SK-N-MC (cell line): ENCODE data around the gene MARCHF2.

Experiments
- DNase-seq: peaks from one replicate; pipeline ENCODE4 v3.0.0-alpha.2; 2011; ENCODE audit warnings: low read depth, low spot score
- H3K27ac ChIP-seq: fragments of 200-600 bp; sonication (generic); 2 replicates; pipeline ENCODE4 v1.5.1; 2016; ENCODE audit warnings: mixed run types
- H3K36me3 ChIP-seq: fragments of 200-600 bp; sonication (generic); 2 replicates; pipeline ENCODE4 v1.6.1; 2017; ENCODE audit warnings: antibody characterized with exemption, low read length, mixed read lengths; ENCODE audit not compliant: insufficient read depth
- H3K4me3 ChIP-seq: fragments of 200-600 bp; sonication (generic); 2 replicates; pipeline ENCODE4 v1.5.1; 2016
- H3K9ac ChIP-seq: fragments of 200-600 bp; sonication (generic); 2 replicates; pipeline ENCODE4 v1.8.0; 2017; ENCODE audit warnings: mixed run types, mixed read lengths; ENCODE audit not compliant: insufficient read length
- H3K9me3 ChIP-seq: fragments of 200-600 bp; sonication (generic); 2 replicates; pipeline ENCODE4 v1.6.1; 2017; ENCODE audit warnings: low read depth, mild to moderate bottlenecking, antibody characterized with exemption, low read length, moderate library complexity, mixed read lengths
- EZH2 ChIP-seq: fragments of 200-600 bp; sonication (generic); IDR thresholded peaks from one replicate; pipeline ENCODE4 v1.6.1; 2017; ENCODE audit warnings: antibody characterized with exemption
- FOXP2 ChIP-seq: optimal IDR thresholded peaks from 2 replicates; pipeline ENCODE3; 2011; ENCODE audit warnings: mild to moderate bottlenecking, moderate library complexity; ENCODE audit not compliant: insufficient read depth; ENCODE audit errors: extremely low read length, control extremely low read depth
- POLR2AphosphoS5 ChIP-seq: IDR thresholded peaks from 2 replicates; pipeline ENCODE4 v1.6.1; 2012; ENCODE audit warnings: mild to moderate bottlenecking, low read depth, low read length, borderline replicate concordance

Gene MARCHF2

DNA sequence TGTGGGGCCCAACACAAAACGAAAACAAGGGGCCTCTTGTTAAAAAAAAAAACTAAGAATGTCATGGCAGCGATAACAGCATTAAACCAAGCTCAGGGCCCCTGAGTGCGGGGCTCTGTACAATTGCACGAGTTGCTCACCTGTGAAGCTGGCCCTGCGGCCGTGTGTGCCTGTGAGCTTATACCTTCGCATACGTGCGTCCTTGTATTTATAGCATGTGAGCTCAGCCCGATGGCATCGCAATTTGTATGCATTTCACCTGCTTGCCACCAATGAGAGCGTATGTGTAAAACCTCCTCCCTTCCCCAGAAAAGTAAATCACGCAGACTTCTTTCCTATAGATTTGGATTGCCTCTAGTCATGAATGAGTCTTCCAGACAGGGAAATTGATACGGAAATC, 48.8 kb downstream of the MARCHF2 start:
- Histone ChIP-seq H3K4me3 (0 out of 2 replicates have a peak overlapping the region, but pooled peaks have one; percentile 11), H3K9ac (no peak overlapping the region), H3K9me3 (no peaks in the 10 kb centered on the region), H3K27ac (peak overlapping the region; percentile 85), H3K36me3 (peaks cover 98% of the 10 kb centered on the region)
- TF ChIP-seq FOXP2 (no peak), POLR2AphosphoS5 (0 out of 2 replicates have a peak, but pooled peaks have one; percentile 33)
- DNase-seq, result no peak

DNA sequence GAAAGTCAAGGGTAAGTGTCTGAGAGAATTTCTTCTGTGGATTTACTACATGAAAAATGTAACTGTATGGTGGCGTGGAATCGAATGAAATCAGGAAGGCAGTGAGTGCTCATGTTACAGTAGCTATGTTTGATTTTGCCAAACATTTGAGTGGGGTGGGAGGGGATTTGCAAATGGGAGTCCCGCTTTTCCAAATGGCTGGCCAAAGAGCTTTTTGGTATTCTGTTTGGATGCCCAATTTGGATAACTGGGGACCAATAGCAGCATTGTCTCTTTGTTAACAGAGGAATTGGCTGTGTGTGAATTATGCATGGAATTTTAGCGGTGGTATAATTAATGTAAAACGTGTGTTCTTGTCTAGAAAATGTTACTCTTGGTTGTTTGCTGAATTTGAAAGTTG, 49.5 kb downstream of the MARCHF2 start:
- no peak for DNase-seq

DNA sequence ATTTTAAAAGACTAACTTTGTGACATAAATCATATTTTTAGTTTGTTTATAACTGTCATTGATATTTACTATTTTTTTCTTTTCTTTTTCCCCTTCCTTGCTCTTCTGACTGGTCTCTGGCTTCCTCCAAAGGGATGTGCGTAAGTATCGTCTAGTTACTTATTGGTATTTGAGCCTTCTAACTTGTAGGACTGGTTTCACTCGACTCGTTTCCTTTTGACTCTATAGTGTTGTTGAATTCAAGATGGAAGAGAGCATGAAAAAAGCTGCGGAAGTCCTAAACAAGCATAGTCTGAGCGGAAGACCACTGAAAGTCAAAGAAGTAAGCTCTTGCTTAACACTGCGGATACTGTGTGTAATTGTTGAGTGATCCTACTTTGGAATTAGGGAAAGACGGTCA, 50.3 kb downstream of the MARCHF2 start:
- Histone ChIP-seq H3K9me3 (no peaks in the 10 kb centered on the region), H3K9ac (no peak overlapping the region), H3K27ac (peak overlapping the region; percentile 85; the same call in 1 of the 2 replicates), H3K4me3 (no peak overlapping the region), H3K36me3 (peaks cover 98% of the 10 kb centered on the region)
- DNase-seq, result no peak
- TF ChIP-seq POLR2AphosphoS5 (no peak), EZH2 (no peak), FOXP2 (no peak)

More for the DNA sequence above, 49.5 kb downstream of the MARCHF2 start:
- Histone ChIP-seq H3K36me3 (peaks cover 98% of the 10 kb centered on the region), H3K27ac (peak overlapping the region; percentile 85), H3K9me3 (no peaks in the 10 kb centered on the region), H3K9ac (no peak overlapping the region), H3K4me3 (no peak overlapping the region)
- TF ChIP-seq EZH2 (no peak), POLR2AphosphoS5 (no peak), FOXP2 (no peak)

DNA sequence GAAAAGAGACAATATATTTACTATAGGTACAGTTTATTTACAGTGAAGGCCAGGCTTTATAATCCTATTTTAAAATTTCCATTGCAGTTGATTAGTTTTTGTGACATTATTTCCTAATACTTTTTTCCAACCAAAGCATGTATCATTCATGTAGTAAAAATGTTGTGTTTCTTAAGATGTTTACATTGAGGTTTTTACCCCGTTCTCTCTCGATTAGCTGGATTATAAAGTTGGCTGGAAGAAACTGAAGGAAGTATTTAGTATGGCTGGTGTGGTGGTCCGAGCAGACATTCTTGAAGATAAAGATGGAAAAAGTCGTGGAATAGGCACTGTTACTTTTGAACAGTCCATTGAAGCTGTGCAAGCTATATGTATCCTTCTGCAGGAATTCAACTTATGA, 52.9 kb downstream of the MARCHF2 start:
- peaks cover 99% of the 10 kb centered on the region for H3K36me3 ChIP-seq
- peak overlapping the region; percentile 82 for H3K27ac ChIP-seq
- H3K9me3 ChIP-seq, result no peaks in the 10 kb centered on the region
- no peak for DNase-seq
- H3K9ac ChIP-seq, result no peak overlapping the region
- H3K4me3 ChIP-seq, result no peak overlapping the region
- TF ChIP-seq FOXP2 (no peak), POLR2AphosphoS5 (no peak), EZH2 (no peak)

DNA sequence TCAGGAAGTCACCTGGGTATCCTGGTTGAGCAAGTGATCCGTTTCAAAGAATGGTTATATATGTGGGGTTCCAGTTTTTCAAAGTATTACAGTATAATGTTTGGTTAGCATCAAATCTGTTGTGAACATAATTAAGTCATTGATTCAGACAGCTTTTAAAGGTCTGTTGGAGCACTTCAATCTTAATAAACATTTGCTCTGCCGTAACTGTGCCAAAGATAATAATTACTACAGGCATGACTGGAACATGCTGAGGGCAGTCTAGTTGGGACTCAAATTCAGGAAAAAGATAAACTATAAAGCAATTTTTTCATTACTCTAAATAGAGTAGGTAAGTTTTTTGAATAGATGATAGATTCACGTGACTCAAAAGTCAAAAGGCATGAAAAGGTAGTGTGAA, 55.0 kb downstream of the MARCHF2 start:
- TF ChIP-seq FOXP2 (no peak), POLR2AphosphoS5 (no peak)
- Histone ChIP-seq H3K27ac (peak overlapping the region; percentile 98), H3K36me3 (peaks cover 100% of the 10 kb centered on the region), H3K4me3 (peak overlapping the region; percentile 50), H3K9ac (peak overlapping the region; percentile 57), H3K9me3 (no peaks in the 10 kb centered on the region)
- DNase-seq, result no peak

DNA sequence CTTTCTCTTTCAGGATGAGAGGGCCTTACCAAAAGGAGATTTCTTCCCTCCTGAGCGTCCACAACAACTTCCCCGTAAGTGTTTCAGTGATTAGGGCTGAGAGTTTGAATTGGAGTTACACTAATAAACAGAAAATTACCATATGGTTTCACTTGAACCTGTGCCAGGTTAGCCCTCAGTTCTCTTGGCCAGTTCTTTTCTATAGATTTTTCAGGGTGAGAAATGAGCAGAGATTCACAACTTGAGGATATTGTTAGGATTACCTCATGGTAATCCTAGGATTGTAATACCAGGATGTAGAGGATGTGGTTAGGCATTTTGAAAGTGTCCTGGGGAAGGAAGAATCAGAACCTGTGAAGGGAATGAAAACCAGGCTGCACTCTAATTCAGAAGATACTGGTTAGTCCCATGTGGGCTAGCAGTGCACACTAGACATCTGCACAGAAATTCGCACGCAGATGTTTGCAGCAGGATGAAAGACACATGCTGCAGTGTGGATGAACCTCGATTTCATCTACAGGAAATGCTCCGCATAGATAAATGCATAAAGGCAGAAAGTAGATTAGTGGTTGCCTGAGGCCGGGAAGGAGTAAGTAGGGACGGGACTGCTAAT, 55.8 kb downstream of the MARCHF2 start:
- Histone ChIP-seq H3K27ac (peak overlapping the region; percentile 98), H3K9ac (peak overlapping the region; percentile 57), H3K9me3 (no peaks in the 10 kb centered on the region), H3K4me3 (peak overlapping the region; percentile 50), H3K36me3 (peaks cover 100% of the 10 kb centered on the region)
- peak; percentile 72 for TF ChIP-seq FOXP2
- no peak; the same call in 1 of the 2 replicates for TF ChIP-seq POLR2AphosphoS5
- peak; percentile 90 for DNase-seq

DNA sequence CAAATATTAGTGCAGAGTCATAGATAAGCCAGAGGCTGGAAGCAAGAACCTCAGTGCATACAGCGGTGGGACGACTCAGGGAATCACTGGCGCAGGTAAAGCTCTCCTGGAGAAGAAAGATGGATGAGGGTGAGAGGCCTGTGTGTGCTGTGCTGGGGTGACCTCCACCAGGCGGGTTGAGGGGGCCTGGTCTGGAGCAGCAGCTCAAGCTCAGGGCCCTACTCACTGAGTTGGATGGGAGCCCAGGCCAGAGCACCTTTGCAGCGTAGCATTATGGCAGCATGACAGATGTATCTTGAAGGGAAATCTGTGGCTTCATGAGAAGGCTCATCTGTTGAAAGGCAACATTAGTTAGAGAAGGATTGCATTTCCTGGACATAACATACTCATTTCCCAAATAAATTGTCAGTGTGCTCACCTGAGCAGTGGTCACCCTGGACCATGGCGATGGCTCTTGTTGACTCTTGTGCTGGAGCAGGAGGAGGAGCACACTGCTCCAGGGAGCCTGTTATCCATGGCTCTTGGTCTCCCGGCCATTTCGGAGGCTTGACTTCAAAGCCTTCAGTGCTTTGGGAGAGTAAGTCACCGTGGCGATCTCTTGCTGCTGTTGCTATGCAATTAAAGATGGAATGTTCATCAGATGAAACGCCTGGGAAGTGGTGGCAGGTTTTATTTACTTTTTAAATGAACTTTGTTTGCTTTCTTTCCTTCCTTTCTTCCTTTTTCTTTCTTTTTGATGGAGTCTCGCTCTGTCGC, 56.7 kb downstream of the MARCHF2 start:
- TF ChIP-seq POLR2AphosphoS5, result no peak
- TF ChIP-seq EZH2, result no peak
- TF ChIP-seq FOXP2, result no peak
- no peak for DNase-seq
- H3K36me3 ChIP-seq, result peaks cover 100% of the 10 kb centered on the region

DNA sequence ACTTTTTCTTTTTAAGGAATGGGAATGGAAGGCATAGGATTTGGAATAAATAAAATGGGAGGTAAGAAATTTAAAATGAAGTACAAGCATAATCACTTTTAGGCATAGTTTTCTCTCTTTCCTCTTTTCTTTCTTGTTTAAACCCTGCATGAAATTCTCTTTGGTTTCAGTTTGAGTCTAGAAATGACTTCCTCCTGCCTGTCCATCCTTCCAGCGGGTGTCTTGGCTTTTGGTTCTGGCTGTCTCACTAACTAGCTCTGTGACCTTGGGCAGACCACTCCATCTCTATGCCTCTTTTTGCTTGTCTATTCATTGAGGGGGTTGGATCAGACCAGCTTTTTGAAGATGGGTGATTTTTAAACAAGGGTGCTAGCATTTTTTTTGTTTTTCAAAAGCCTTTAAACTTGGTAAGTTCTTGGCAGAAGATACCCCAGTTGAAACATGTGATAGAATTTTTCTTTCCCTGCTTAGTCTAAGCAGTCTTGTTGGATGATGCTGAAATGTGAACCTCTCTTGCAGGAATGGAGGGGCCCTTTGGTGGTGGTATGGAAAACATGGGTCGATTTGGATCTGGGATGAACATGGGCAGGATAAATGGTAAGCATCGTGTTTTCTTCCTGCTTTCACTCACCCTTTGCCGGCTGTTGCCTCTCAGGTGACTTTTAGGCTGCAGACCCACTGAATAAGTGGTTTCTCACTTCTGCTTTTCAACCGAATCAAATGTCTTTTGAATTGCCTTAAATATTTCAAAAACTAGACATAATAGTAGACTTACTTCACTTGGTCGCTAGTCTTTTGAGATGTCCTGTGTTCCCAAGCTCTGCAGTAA, 60.8 kb downstream of the MARCHF2 start:
- Histone ChIP-seq H3K36me3 (peaks cover 98% of the 10 kb centered on the region), H3K27ac (peak overlapping the region; percentile 60; the same call in 1 of the 2 replicates), H3K9ac (no peak overlapping the region), H3K9me3 (no peaks in the 10 kb centered on the region), H3K4me3 (no peak overlapping the region)
- TF ChIP-seq FOXP2 (no peak), POLR2AphosphoS5 (no peak), EZH2 (no peak)
- no peak for DNase-seq

More for the DNA sequence above, 56.7 kb downstream of the MARCHF2 start:
- Histone ChIP-seq H3K27ac (peak overlapping the region; percentile 98), H3K9ac (no peak overlapping the region), H3K4me3 (no peak overlapping the region), H3K9me3 (no peaks in the 10 kb centered on the region)
